Measurements from ENCODE around the gene SLC35B2. TPM values are rescaled to one million over a fixed set of nuclear protein-coding genes. Genes with fewer than 3 reads are reported as not detected.
A peak's percentile ranks its signal among the peaks of the same experiment; 100 is the strongest.

Gene SLC35B2
- total RNA-seq, 1 experiment from 2014 or later: 105 TPM

DNA sequence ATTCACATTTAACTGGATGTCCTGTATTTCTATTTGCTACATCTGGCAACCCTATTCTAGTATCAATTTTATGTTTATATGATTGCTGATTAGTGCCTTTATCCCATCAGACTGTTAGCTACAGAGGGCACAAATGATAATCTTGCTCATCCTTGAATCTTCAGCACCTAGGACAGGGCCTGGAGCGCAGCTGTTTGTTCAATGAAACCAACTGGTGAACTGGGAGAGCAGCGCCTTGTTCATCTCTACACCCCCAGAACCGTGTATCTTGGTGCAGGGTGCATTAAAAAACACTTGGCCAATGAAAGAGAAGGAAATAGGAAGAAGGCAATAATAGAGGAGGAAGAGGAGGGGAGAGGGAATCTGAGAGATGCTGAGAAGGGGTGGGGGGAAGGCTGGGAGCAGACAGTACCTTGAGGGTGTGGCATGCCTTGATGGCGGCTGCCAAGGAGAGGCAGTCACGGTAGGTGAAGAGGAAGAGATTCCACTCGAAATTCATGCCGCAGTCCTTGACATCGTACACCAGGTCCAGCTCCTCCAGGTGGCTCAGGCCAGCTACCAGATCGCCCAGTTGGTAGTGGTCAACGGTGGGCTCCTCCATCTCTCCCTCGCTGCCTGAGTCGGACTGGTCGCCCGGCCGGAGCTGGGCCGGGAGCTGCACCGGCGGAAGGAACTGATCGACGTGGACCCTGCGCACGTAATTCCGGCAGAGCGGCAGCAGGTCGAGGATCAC lies 28.4 kb upstream of the SLC35B2 start:
- Histone ChIP-seq H3K9me3 (ENCODE audit: control insufficient read depth, insufficient read depth, low read depth, low read length) (no peaks in the 10 kb centered on the region), H3K27me3 (ENCODE audit: control insufficient read depth, insufficient read depth, low read length) (peaks cover 23% of the 10 kb centered on the region; the same call in 1 of the 2 replicates), H3K4me1 (ENCODE audit: control insufficient read depth, insufficient read depth, low read length) (no peaks in the 10 kb centered on the region), H3K4me3 (ENCODE audit: low read depth in 2 of 2, low read length in 2 of 2) (no peak overlapping the region), H3K27ac (ENCODE audit: low read length) (no peak overlapping the region), H3K36me3 (ENCODE audit: control insufficient read depth, insufficient read depth, low read length) (no peaks in the 10 kb centered on the region)
- no peak for TF ChIP-seq POLR2AphosphoS5 (IDR thresholded peaks at IDR 0.05; ENCODE audit: low read depth, low read length)
- TF ChIP-seq, protein P1, sequence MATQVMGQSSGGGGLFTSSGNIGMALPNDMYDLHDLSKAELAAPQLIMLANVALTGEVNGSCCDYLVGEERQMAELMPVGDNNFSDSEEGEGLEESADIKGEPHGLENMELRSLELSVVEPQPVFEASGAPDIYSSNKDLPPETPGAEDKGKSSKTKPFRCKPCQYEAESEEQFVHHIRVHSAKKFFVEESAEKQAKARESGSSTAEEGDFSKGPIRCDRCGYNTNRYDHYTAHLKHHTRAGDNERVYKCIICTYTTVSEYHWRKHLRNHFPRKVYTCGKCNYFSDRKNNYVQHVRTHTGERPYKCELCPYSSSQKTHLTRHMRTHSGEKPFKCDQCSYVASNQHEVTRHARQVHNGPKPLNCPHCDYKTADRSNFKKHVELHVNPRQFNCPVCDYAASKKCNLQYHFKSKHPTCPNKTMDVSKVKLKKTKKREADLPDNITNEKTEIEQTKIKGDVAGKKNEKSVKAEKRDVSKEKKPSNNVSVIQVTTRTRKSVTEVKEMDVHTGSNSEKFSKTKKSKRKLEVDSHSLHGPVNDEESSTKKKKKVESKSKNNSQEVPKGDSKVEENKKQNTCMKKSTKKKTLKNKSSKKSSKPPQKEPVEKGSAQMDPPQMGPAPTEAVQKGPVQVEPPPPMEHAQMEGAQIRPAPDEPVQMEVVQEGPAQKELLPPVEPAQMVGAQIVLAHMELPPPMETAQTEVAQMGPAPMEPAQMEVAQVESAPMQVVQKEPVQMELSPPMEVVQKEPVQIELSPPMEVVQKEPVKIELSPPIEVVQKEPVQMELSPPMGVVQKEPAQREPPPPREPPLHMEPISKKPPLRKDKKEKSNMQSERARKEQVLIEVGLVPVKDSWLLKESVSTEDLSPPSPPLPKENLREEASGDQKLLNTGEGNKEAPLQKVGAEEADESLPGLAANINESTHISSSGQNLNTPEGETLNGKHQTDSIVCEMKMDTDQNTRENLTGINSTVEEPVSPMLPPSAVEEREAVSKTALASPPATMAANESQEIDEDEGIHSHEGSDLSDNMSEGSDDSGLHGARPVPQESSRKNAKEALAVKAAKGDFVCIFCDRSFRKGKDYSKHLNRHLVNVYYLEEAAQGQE (IDR thresholded peaks at IDR 0.05; ENCODE audit: insufficient read depth in 1 of 2, low read depth in 2 of 2, low read length in 1 of 2): peak; percentile 84 to 89
- no peak for DNase-seq (ENCODE audit: low read depth, low spot score)
- no TSS peak for BruUV-seq (replicated peaks)
- POLR2A ChIA-PET: no interaction called here
- ATAC-seq: no peak
- CTCF ChIA-PET: no interaction called here
- in situ Hi-C loops (cut with HindIII; ENCODE audit: low pct_unique_long_range_greater_than_20kb, low sequenced_read_pairs): no loop called here
- intact Hi-C loops (cut with micrococcal nuclease; ENCODE audit: unreplicated experiment): loop anchor here (5.0 kb wide), 1 partner anchor 52 kb away; no protein-coding TSS in a partner anchor

DNA sequence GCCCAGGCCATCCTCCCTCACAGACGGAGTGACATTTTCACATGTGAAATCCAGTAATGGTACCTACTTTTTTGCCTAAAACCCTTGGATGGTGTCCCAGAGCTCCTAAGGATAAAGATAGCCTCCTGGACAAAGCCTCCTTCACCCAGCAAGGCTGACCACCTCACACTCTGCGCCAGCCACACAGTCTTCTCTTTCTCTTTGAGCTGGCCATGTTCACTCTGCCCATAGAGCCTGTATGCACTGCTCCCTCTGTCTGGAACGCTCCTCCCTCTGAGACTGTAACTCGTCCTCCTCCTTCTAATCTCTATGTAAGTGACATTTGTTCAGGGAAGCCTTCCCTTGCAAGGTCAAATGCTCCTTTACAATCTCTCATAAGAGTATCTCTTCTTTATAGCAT lies 27.5 kb upstream of the SLC35B2 start:
- Histone ChIP-seq H3K4me3 (ENCODE audit: low read depth in 2 of 2, low read length in 2 of 2) (no peak overlapping the region), H3K9me3 (ENCODE audit: control insufficient read depth, insufficient read depth, low read depth, low read length) (no peaks in the 10 kb centered on the region), H3K27me3 (ENCODE audit: control insufficient read depth, insufficient read depth, low read length) (peaks cover 26% of the 10 kb centered on the region; the same call in 1 of the 2 replicates), H3K27ac (ENCODE audit: low read length) (no peak overlapping the region), H3K4me1 (ENCODE audit: control insufficient read depth, insufficient read depth, low read length) (no peaks in the 10 kb centered on the region), H3K36me3 (ENCODE audit: control insufficient read depth, insufficient read depth, low read length) (no peaks in the 10 kb centered on the region)
- TF ChIP-seq SIN3A (IDR thresholded peaks at IDR 0.05; ENCODE audit: borderline replicate concordance, insufficient read depth, low read depth, low read length): no peak
- TF ChIP-seq TCF7L2 (IDR thresholded peaks at IDR 0.05; ENCODE audit: low read depth, low read length): no peak
- no peak for TF ChIP-seq POLR2AphosphoS5 (IDR thresholded peaks at IDR 0.05; ENCODE audit: low read depth, low read length)
- TF ChIP-seq, protein P2, sequence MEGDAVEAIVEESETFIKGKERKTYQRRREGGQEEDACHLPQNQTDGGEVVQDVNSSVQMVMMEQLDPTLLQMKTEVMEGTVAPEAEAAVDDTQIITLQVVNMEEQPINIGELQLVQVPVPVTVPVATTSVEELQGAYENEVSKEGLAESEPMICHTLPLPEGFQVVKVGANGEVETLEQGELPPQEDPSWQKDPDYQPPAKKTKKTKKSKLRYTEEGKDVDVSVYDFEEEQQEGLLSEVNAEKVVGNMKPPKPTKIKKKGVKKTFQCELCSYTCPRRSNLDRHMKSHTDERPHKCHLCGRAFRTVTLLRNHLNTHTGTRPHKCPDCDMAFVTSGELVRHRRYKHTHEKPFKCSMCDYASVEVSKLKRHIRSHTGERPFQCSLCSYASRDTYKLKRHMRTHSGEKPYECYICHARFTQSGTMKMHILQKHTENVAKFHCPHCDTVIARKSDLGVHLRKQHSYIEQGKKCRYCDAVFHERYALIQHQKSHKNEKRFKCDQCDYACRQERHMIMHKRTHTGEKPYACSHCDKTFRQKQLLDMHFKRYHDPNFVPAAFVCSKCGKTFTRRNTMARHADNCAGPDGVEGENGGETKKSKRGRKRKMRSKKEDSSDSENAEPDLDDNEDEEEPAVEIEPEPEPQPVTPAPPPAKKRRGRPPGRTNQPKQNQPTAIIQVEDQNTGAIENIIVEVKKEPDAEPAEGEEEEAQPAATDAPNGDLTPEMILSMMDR (IDR thresholded peaks at IDR 0.05): no peak
- TF ChIP-seq, protein P1 (IDR thresholded peaks at IDR 0.05; ENCODE audit: insufficient read depth in 1 of 2, low read depth in 2 of 2, low read length in 1 of 2): no peak
- CTCF ChIA-PET: no interaction called here
- BruUV-seq (replicated peaks): no TSS peak
- no peak for ATAC-seq
- in situ Hi-C loops (cut with HindIII; ENCODE audit: low pct_unique_long_range_greater_than_20kb, low sequenced_read_pairs): no loop called here
- POLR2A ChIA-PET: no interaction called here
- no peak for DNase-seq (ENCODE audit: low read depth, low spot score)
- intact Hi-C loops (cut with micrococcal nuclease; ENCODE audit: unreplicated experiment): loop anchor here (5.0 kb wide), 1 partner anchor 52 kb away; no protein-coding TSS in a partner anchor

All from Panc1 (cell line).